Panc1 (cell line): ENCODE results near the gene FBXO7. TPM values are rescaled to one million over a fixed set of nuclear protein-coding genes. Genes with fewer than 3 reads are reported as not detected.

ENCODE experiments used
- ATAC-seq: fragments of 200-7000 bp; cut with Tn5 transposase; 2 replicates; pipeline ENCODE4 v1.9.1; 2020; ENCODE audit warnings: mild to moderate bottlenecking, moderate library complexity
- BruUV-seq: library from RNA; stranded (reverse); fragments of 400-500 nt; replicated peaks from 2 replicates; lab custom pipeline; 2021; lab: Mats Ljungman, UMichigan
- CTCF ChIA-PET: fragments of 300-600 bp; sonication (Branson Sonifier 250); formaldehyde crosslinking; loops from one replicate; lab custom pipeline; 2022; ENCODE audit warnings: antibody characterized with exemption; lab: Charles Lee
- POLR2A ChIA-PET: fragments of 300-600 bp; sonication (Branson Sonifier 250); formaldehyde crosslinking; loops from one replicate; lab custom pipeline; 2022; ENCODE audit warnings: antibody characterized with exemption; lab: Charles Lee
- DNase-seq: peaks from one replicate; pipeline ENCODE4 v3.0.0-alpha.2; 2010; ENCODE audit warnings: low read depth, low spot score
- H3K27ac ChIP-seq: 2 replicates; pipeline ENCODE4 v1.5.1; 2011; ENCODE audit warnings: mild to moderate bottlenecking, low read length, inconsistent platforms
- H3K27me3 ChIP-seq: fragments of 200-500 bp; sonication (Bioruptor generic); 2 replicates; pipeline ENCODE4 v1.6.0; 2014; ENCODE audit warnings: low read length, inconsistent platforms; ENCODE audit not compliant: control insufficient read depth, insufficient read depth
- H3K36me3 ChIP-seq: fragments of 200-500 bp; sonication (Bioruptor generic); 2 replicates; pipeline ENCODE4 v1.5.1; 2014; ENCODE audit warnings: inconsistent platforms, mild to moderate bottlenecking, low read length, moderate library complexity; ENCODE audit not compliant: control insufficient read depth, insufficient read depth
- H3K4me1 ChIP-seq: 2 replicates; pipeline ENCODE4 v1.5.1; 2011; ENCODE audit warnings: inconsistent platforms, mild to moderate bottlenecking, low read length, moderate library complexity; ENCODE audit not compliant: control insufficient read depth, insufficient read depth
- H3K4me3 ChIP-seq, 2 experiments: 2 replicates each; pipeline ENCODE4 v1.5.1; 2011 to 2012; ENCODE audit warnings: low read depth in 2 of 2, low read length in 2 of 2, mild to moderate bottlenecking in 2 of 2, inconsistent platforms in 1 of 2, moderate library complexity in 1 of 2
- H3K9me3 ChIP-seq: fragments of 200-500 bp; sonication (Bioruptor generic); 2 replicates; pipeline ENCODE4 v1.5.1; 2014; ENCODE audit warnings: low read depth, mild to moderate bottlenecking, inconsistent platforms, low read length, moderate library complexity; ENCODE audit not compliant: control insufficient read depth, insufficient read depth
- CTCF ChIP-seq: fragments of 450-650 bp; IDR thresholded peaks from 2 replicates; pipeline ENCODE4 v1.5.1; 2017; ENCODE audit warnings: mild to moderate bottlenecking
- POLR2AphosphoS5 ChIP-seq: IDR thresholded peaks from 2 replicates; pipeline ENCODE4 v1.6.1; 2012; ENCODE audit warnings: mild to moderate bottlenecking, low read depth, low read length, moderate library complexity
- REST ChIP-seq, 2 experiments: IDR thresholded peaks; 2 replicates each; pipeline ENCODE4 v1.6.1; 2011 to 2012; ENCODE audit warnings: low read depth in 2 of 2, control low read depth in 1 of 2, low read length in 1 of 2, mild to moderate bottlenecking in 1 of 2, moderate library complexity in 1 of 2; ENCODE audit not compliant: insufficient read depth in 1 of 2
- SIN3A ChIP-seq: IDR thresholded peaks from 2 replicates; pipeline ENCODE4 v1.6.1; 2012; ENCODE audit warnings: low read depth, mild to moderate bottlenecking, low read length, moderate library complexity, borderline replicate concordance; ENCODE audit not compliant: insufficient read depth
- TCF7L2 ChIP-seq: IDR thresholded peaks from 2 replicates; pipeline ENCODE4 v1.6.1; 2011; ENCODE audit warnings: mild to moderate bottlenecking, low read depth, low read length, inconsistent platforms
- in situ Hi-C: cut with HindIII; loops from 2 replicates; pipeline ENCODE4 v1.10.0; 2016; ENCODE audit warnings: low sequenced_read_pairs, low pct_unique_long_range_greater_than_20kb
- intact Hi-C: fragments of 100-400 bp; cut with micrococcal nuclease; formaldehyde crosslinking; loops from one replicate; pipeline ENCODE4 v1.10.0; 2022; ENCODE audit not compliant: unreplicated experiment
- total RNA-seq: library from RNA; stranded (reverse); gene quantifications from one replicate; pipeline ENCODE4 v1.2.1, GENCODE V29; 2021; ENCODE audit not compliant: unreplicated experiment

Gene FBXO7
- total RNA-seq, 1 experiment from 2014 or later = 67.8 TPM

GRCh38 chr22:32515084-32515483 is 40.5 kb downstream of the FBXO7 start:
- no peaks in the 10 kb centered on the region for H3K4me1 ChIP-seq
- in situ Hi-C loops = no loop called here
- no peak overlapping the region for H3K4me3 ChIP-seq
- intact Hi-C loops = no loop called here
- H3K27me3 ChIP-seq = no peaks in the 10 kb centered on the region; the same call in 1 of the 2 replicates
- DNase-seq = no peak
- ChIA-PET POLR2A (no interaction called here), CTCF (no interaction called here)
- no TSS peak for BruUV-seq
- no peak for ATAC-seq
- no peaks in the 10 kb centered on the region for H3K9me3 ChIP-seq
- no peaks in the 10 kb centered on the region for H3K36me3 ChIP-seq
- H3K27ac ChIP-seq = no peak overlapping the region
- TF ChIP-seq POLR2AphosphoS5 = no peak

- no peak for DNase-seq
- Histone ChIP-seq H3K27ac (no peak overlapping the region), H3K36me3 (no peaks in the 10 kb centered on the region), H3K27me3 (no peaks in the 10 kb centered on the region; the same call in none of the 2 replicates), H3K4me3 (no peak overlapping the region), H3K4me1 (no peaks in the 10 kb centered on the region), H3K9me3 (no peaks in the 10 kb centered on the region)
- TF ChIP-seq SIN3A (no peak), POLR2AphosphoS5 (no peak), REST (IDR thresholded peaks at IDR 0.05; ENCODE audit: insufficient read depth in 1 of 2, low read depth in 2 of 2, low read length in 1 of 2) (no peak), CTCF (no peak)
- ATAC-seq = no peak
- POLR2A ChIA-PET = no interaction called here
- CTCF ChIA-PET = no interaction called here
- intact Hi-C loops = no loop called here
- BruUV-seq = no TSS peak
- in situ Hi-C loops = no loop called here
These were observed 42.9 kb downstream of the FBXO7 start for GRCh38 chr22:32517488-32517887.

- ATAC-seq (no peak), DNase-seq (no peak)
- CTCF ChIA-PET = interaction anchor here (0.6 kb wide), 1 partner anchor 14 kb away, joined by 5 read pairs; no protein-coding TSS in a partner anchor
- no peak overlapping the region for H3K27ac ChIP-seq
- intact Hi-C loops (no loop called here), in situ Hi-C loops (no loop called here)
- no peaks in the 10 kb centered on the region for H3K9me3 ChIP-seq
- no peaks in the 10 kb centered on the region; the same call in none of the 2 replicates for H3K27me3 ChIP-seq
- H3K4me3 ChIP-seq = no peak overlapping the region
- H3K4me1 ChIP-seq = no peaks in the 10 kb centered on the region
- TF ChIP-seq POLR2AphosphoS5 = no peak
- TF ChIP-seq CTCF = no peak
- TF ChIP-seq SIN3A = no peak
- TF ChIP-seq REST (IDR thresholded peaks at IDR 0.05; ENCODE audit: insufficient read depth in 1 of 2, low read depth in 2 of 2, low read length in 1 of 2) = no peak
- TF ChIP-seq TCF7L2 = no peak
- H3K36me3 ChIP-seq = no peaks in the 10 kb centered on the region
- BruUV-seq = no TSS peak
- POLR2A ChIA-PET = no interaction called here
These were observed 43.3 kb downstream of the FBXO7 start for GRCh38 chr22:32517921-32518320.
